ENCODE results near the gene SLK.

SLK gene

DNA sequence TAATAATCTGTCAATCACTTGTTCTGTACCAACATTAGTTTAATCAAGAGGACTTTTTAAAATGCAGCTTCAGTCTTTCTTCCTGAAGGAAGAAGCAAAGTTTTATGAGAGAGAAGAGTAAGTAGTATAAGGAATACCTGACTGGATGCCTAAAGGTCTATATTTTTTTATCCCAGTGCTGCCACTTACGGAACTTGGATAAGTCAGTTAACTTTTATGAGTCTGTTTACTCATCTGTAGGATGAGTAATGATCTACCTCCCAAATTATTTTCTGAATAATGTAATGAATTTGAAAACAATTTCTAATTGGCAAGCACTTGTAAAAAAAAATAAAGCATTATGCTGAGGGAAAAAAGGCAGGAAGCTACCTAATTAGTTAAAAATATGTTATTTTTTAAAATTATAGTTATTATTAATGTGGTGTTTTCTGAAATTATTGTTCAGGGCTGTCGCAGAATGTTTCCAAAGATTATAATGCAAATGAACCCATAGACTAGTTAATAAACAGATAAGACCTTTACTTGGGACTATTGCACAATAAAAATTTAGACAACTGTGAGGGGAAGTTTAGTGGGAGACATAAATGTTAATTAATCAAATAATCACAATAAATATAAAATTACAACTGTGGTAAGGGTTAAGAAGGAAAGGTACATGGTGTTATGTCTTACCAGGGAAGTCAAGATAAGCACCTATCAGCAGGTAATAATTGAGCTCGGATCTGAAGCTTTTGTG lies 24.6 kb downstream of the SLK start:
- DNase-seq: no peak

DNA sequence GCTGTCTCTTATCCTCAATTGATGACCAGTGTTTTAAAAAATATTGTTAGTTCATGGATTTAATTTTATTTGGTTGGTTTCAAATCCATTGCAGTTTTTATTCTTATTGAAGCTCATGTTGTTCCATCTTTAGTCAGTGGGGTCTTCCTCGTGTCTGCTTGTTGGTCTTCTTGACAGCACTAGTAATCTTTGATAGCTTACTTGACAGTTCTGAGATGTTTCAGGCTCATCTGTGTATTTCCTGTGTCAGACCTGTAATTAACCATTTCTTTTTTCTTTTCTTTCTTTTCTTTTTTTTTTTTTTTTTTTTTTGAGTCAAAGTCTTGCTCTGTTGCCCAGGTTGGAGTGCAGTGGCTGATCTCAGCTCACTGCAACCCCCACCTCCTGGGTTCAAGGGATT lies 28.2 kb downstream of the SLK start:
- no peak for DNase-seq

DNA sequence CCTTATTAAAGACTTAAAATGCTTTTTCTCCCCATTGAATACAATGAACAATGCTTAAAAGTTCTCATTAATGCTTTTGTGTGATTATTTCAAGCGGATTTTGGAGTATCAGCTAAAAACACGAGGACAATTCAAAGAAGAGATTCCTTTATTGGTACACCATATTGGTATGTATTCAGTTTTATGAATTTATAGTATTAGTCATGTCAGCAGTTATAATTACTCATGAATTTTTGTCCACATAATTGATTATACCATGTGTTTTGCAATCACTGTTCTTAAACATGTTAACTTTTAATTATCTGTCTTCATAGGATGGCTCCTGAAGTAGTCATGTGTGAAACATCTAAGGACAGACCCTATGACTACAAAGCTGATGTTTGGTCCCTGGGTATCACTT lies 31.9 kb downstream of the SLK start:
- DNase-seq: no peak

DNA sequence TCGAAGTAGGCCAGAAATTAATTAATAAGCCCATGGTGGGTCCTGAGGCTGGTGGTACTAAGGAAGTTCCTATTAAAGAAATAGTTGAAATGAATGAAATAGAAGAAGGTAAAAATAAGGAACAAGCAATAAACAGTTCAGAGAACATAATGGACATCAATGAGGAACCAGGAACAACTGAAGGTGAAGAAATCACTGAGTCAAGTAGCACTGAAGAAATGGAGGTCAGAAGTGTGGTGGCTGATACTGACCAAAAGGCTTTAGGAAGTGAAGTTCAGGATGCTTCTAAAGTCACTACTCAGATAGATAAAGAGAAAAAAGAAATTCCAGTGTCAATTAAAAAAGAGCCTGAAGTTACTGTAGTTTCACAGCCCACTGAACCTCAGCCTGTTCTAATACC lies 36.0 kb downstream of the SLK start:
- DNase-seq: no peak

DNA sequence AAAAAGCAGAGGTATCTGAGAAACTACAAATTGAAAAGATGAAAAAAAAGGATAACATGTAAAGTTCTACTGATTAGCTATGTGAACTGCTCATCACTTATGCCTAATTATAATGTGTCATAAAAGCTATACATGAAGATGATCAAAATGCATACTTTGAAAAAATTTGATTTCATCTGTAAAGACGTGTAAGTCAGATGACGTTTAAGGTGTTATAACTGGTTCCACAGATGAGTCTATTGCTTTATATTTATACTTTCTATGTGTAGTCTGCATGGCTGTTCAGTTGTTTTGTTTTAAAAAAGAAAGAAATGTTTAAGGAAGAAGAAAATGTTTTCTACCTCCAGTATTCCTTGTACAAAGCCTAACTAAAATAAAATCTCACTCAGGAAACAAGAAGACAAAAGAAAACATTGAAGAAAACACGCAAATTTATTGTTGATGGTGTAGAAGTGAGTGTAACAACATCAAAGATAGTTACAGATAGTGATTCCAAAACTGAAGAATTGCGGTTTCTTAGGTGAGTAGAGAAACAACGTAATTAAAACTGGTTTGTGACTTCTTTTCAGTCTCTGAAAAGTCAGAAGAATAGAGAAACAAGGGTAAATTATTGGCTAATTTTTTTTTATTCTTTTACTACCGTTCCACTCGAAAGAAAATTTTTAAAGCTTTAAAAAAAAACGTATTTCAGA lies 38.4 kb downstream of the SLK start:
- DNase-seq: no peak

DNA sequence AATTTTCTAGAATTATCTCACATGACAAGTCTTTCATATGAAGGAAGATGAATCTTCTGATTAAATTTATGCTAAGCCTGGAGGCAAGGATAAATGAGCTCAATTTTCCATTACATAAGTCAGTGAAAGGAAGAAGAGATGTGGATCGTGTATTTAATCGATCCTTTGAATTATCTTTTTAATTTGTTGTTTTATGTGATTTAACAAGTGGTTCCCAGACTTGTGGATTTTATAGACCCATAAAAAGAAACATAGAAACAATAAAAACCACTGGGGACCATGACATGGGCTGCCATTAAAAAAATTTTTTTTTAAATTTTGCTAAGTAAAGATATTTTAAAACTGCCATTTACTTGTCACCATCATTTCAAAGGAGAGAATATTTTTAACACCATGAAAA lies 45.0 kb downstream of the SLK start:
- no peak for DNase-seq

DNA sequence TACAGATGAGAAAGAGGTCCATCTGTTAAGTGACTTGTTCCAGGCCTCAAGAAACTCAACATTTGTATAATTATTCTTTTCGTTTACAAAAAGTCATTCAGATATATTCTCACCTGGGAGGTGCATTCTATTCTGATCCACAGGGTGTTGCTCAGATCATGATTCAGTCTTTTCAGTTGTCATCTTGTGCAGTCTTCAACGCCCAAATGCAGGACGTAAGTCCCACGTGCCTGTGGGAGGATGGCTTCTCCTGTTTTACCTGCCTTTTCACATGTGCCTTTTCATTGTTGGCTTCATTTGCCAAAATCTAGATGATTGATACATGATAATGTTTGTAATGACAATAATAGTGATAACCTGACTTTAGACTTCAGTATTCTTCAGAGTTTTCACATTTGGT lies 46.5 kb downstream of the SLK start:
- no peak for DNase-seq

DNA sequence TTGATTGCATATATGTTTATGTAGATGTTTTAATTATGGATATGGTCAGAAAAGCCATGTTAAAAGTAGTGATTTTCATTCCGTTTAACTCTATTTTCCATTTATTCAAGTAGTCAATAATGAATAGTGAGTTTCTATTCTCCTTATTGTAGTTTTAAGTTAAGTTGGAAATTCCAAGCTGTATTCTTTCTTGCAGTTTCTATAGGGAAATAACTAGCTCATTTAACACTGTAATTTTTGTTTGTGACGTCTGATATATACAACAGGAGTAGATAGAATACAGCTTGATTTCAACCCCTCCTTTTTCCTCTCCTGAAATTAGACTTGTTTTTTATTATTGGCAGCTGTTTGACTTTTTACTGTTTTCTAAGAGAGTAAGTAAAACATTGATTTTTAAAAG lies 47.2 kb downstream of the SLK start:
- DNase-seq: no peak

DNA sequence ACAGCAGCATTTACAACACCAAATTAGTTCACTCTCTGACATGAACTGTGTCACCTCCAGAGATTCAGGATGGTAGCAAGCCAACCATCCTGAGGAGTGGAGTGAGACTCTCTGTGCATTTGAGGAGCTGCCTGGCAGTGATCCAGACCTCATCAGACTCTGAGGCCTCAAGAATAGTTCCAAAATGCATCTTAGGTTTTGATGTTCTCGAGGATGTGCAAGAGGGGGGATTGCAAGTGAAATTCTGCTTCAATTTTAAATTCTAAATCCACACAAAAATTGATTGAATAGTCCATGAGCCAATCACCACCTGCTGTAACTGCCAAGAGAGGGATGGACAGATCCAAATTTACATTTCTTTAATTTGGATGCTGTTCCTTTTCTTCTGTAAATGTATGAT lies 49.7 kb downstream of the SLK start:
- DNase-seq: no peak

DNA sequence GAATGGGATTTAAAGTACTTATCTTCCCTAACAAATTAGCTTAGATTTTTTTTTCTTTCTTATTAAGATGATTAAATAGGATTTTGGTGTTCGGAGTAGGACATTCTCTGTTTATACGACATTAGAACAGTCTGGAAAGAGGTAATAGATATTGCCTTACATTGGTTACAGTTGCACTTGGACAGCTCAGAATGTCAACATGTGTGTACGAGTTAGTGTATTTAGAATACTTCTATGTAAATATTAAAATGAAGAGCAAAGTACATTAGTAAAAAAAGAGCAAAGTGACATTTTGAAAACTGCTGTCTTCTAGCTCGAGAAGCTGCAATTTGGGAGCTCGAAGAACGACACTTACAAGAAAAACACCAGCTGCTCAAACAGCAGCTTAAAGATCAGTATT lies 51.5 kb downstream of the SLK start:
- DNase-seq: no peak

DNA sequence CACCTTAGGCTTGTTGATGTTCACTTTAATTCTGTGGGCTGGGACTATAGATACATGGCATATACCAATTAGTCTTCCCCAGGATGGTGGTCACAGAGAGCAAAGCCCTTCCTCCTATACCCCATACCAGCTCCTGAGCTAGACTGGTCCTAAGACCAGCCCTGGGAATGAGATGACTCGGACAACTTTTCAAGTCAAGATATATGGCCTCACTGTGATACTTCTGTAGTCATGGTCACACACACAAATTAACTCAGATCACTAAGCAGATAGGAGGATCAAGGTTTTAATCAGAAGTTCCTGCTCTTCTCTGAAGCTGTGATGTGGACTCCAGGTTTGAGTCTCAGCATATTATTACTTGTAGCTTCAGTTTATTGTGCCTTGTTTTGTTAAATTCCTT lies 53.1 kb downstream of the SLK start:
- no peak for DNase-seq

DNA sequence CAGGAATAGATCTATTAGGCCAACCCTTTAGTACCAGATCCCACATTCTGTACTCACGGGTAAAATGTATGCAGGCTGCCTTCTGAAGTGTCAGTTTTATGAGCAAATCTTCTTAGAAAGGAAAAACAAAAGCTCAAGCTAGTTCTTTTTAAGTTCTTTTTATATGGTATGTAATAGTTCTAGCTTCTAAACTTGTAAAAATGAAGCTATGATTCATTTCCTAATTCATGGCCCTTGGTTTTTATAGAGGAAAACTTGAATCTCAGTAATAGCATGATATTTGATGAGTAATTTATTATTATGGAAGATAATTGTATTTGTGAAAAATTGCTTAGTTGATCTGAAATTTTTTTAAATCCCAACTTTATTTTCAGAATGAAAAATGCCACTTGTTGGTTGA lies 54.3 kb downstream of the SLK start:
- DNase-seq: no peak

DNA sequence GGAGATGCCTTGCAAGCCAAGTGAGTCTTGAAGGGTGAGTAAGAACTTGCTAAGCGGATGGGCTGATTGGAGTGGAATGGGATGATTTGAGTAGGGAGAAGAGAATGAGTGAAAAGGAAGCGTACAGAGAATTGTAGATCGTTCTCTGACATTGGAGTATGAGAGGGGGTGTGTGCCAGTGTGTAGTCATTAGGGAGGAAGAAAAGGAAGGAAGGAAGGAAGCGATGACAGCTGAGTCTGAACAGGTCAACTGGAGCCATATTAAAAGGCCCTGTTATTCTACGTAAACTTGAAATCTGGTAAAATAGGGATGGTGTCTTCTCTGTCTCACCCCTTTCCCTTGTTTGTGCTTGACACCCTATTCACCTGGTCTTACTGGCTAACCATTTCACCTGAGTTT lies 55.1 kb downstream of the SLK start:
- DNase-seq: no peak

DNA sequence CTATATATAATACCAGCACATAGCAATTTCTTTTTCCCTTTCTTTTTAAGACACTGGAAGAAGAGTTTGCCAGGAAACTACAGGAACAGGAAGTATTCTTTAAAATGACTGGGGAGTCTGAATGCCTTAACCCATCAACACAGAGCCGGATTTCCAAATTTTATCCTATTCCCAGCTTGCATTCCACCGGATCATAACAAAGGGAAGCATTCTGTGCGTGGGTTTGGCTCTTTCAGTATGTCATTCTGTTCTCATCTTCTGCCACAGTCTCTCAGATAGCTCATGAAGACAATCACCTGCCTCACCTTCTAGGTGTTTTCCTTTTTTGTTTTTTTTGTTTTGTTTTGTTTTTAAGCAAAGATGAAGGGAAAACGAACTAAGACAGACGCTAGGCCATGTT lies 58.6 kb downstream of the SLK start:
- DNase-seq: no peak

DNA sequence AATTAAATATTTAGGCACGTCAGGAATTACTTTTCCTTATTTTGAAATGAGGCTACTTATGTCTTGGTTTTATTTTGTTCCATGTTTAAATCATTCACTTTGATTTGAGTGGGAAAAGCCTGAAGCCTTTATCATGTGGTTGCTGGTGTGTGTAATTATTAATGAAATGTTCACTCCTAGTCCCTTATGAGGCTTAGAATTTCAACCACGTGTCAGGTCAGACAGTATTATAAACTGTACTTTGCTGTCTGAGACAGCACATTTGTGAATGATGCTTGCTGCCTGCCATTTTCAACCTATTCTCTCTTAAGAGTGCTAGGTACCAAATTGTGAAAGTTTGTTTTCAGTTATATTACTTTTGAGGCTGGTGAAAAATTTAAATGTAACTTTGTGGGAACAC lies 59.8 kb downstream of the SLK start:
- DNase-seq: no peak

DNA sequence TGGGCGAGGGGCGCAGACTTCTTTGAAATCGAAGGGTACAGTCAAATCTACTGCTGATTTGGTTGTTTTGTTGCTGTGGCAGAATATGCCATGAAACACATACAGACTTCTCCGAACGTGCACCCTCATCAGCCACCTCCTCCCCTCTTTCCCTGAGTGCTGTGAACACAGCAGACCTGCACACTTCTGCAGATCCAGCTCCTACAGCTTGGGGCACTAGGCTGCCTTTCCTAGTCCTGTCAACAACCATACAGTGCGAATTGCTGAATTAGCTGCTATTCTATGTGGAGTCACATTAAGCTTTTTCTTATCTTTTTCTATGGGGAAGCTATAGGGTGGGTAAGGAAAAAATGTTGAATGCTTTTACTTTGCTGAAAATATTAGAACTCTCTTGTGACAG lies 61.2 kb downstream of the SLK start:
- DNase-seq: no peak

DNA sequence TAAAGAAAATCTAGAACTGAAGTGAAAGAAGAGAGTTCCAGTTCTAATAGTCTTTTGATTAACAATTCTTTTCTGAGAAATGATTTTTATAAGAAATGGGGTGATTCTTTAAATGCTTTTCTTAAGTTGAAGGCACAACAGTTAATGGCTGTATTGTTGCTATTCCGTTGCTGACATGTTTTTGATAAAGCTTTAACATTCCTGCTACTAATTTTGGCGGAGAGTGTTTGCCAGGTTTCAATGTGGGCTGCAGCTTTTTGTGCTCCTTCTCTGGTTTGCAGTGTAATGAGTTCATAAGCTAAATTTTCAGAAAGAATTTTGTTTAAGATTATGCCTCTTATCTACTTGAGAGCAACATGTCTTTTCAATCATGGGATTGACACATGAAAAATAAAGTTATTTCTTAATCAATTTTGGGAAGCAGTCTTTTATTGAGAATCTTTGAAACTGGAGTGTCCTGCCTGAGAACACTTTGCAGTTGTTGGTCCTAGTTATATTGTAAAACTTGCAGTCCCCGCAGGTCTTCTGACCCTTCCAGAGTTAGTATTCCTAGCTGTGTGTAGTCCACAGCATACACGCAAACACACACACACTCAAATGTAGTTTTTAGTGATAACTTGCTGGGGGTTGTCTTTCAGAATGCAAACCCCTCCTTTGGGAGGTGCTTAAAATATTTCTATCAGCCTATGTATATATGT lies 62.0 kb downstream of the SLK start:
- no peak for DNase-seq

DNA sequence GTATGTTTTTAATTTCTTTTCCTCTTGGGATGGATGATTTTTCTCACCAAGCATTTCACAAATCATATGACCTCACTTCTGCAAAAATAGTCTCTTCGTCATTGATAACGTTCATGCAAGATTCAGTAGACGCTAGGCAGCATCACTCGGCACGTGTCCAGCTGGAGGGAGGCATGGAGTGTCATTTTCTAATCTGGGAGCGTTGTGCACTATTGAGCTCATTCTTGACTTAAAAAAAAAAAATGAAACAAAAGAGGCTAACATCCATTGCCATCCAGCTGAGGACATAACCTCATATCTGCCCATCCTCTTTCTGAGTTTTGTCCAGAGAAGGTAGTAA lies 62.6 kb downstream of the SLK start:
- no peak for DNase-seq

DNA sequence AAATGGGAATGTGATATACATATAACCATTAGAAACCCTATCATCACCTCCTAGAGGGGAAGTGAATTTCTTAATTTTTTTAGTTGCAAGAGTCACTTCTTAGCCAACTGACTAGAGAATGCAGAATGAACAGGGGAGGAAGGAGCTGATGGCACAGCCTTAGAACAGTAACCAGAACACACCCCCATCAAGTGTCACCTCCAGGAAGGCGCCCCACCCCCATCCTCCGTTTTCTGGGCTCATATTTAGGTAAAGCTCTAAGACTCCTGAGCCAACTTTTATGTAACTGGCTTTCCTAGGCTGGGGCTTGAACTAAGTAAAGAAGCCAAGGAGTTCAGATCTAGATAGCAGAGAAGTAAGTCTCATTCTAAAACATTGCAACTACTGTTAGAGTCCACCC lies 64.7 kb downstream of the SLK start:
- no peak for DNase-seq

DNA sequence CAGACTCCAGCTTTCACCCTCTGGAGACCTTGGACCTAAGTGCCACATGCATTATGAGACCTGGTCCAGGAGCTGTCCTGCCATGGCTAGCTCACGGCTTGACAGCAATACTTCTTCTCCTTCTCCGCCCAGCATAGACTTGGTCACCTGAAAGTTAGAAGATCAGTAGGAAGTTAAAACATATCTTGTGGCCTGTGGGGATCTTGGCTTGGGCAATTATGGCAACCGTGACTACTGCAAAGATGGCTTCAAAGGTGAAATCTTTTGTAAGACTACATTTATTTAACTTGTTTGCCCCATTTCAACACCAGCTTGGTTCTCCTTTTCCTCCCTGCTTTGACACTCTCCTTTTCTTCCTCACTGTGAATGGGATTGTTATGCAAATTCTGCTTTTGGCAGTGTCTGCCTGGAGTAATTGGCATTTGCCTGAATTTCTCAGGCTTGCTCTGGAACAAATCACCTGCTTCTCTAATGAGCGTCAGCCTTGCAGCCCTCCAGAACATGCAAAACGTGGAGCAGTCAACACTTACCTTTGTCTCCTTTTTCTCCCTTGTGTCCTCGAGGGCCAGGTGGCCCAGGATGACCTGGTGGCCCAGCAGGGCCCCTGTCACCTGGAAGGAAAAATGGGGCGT lies 65.3 kb downstream of the SLK start:
- no peak for DNase-seq

DNA sequence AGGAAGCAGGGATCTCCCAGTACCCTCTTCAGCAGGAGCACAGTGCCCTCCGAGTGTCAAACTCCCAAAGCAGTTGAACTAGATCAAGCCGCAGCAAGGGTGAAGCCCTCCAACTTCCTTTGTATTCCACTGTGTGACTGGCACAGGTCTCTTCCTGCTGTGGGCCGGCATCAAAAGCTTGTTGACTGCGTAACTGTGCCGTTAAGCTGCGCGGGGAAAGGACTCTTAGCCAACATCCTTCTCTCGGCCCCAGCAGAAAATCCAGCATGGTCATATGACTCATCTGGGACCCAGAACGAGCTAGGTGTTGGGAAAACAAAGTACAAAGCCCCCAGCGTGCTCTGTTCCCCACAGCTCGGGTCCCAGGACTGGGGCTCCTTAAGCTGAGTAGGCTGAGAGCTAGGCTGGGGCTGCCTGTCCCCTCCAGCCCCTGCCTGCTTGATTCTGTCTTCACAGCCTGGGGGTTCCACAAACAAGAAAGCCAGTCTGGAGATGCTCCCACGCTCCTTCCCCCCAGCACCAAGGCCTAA lies 66.5 kb downstream of the SLK start:
- no peak for DNase-seq

DNA sequence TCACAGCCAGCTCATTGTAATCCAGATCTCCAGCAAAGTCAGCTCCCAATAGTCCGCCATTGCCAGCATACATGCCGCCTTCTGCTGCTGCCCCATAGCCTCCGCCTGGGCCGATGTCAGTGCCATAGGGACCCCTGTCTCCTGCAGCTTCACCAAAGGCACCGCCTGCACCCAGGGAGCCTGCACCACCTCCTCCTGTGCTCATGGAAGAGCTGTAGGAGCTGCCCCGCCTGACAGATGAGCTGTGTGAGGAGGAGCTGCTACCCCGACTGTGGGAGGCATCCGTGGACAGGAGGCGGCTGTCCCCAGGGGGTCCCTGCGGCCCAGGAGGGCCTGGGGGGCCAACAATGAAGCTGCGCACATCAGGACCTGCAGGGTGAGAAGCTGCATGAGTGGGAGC lies 67.0 kb downstream of the SLK start:
- DNase-seq: no peak

DNA sequence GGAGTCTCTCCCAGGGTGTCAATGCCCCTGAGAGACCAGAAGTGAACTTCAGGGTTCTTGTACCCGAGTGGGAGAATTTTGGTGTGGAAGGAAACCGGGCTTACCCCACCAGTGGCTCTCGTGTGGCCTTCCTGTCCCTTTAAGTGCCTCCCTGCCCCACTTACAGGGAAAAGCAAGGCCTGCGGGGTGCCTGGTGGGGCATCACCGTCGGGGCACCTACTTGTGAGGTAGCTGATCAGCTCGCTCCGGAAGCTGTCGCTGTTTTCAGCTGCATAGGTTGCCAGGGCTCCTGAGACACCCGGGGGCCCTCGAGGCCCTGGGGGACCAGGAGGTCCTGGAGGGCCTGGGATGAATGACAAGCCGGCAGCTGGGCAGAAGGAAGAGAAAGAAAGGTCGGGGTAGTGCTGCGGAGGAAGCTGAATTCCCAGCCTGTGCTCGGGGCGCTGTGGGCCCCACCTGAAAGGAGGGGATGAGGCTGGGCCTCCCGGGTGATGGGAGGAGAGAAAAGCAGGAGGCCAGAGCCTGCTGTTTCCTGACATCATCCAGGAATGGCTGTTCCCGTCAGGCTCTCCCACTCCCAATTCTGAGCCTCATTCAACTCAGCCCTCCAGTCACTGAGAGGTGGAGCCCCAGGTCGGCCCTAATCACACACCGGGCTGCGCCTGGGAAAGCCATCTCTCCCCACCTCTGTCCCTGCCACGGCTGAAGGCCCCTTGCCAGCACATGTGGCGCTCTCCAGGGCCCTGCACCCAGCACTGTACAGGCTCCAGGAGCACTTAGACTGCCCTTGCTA lies 67.7 kb downstream of the SLK start:
- DNase-seq: no peak
